Activated T-helper 1 cell treated with anti-CD3 and anti-CD28 coated beads, Interleukin-12 subunit alpha, Interleukin-12 subunit beta, Interleukin-2, Interleukin-4 antibody, amounts not matched to agents 30 ng/mL and 10 ng/mL and 1 ng/mL, durations not matched to agents 14 hours and 24 hours and 36 hours (primary cell): Measurements from ENCODE around the gene FLAD1. TPM values are rescaled to one million over a fixed set of nuclear protein-coding genes. Genes with fewer than 3 reads are reported as not detected.
A peak's percentile ranks its signal among the peaks of the same experiment; 100 is the strongest.

ENCODE experiments used
- DNase-seq: peaks from one replicate; pipeline ENCODE4 v3.0.0; 2021; ENCODE audit warnings: low spot score
- H3K27ac Mint-ChIP-seq: one replicate; pipeline ENCODE4 v1.8.0; 2021; ENCODE audit warnings: mild to moderate bottlenecking, mixed read lengths
- H3K27me3 Mint-ChIP-seq: one replicate; pipeline ENCODE4 v1.8.0; 2022; ENCODE audit warnings: mild to moderate bottlenecking, moderate library complexity, mixed read lengths; ENCODE audit not compliant: insufficient read depth
- H3K36me3 Mint-ChIP-seq: one replicate; pipeline ENCODE4 v1.8.0; 2021; ENCODE audit warnings: low read depth, mixed read lengths
- H3K4me1 Mint-ChIP-seq: one replicate; pipeline ENCODE4 v1.8.0; 2021; ENCODE audit warnings: low read depth, mixed read lengths
- H3K4me3 Mint-ChIP-seq: one replicate; pipeline ENCODE4 v1.8.0; 2021; ENCODE audit warnings: mild to moderate bottlenecking, moderate library complexity, mixed read lengths
- H3K9me3 Mint-ChIP-seq: one replicate; pipeline ENCODE4 v1.8.0; 2021; ENCODE audit warnings: mixed read lengths
- intact Hi-C: fragments of 100-400 bp; cut with micrococcal nuclease; formaldehyde crosslinking; loops from one replicate; pipeline ENCODE4 v1.15.1; 2024
- total RNA-seq: library from RNA; stranded (reverse); gene quantifications from 2 replicates; pipeline ENCODE4 v1.2.3, GENCODE V29; 2022

The FLAD1 gene
- total RNA-seq, 1 donor from 2014 or later: 74.3 TPM

- Mint-ChIP-seq H3K9me3 (no peaks in the 10 kb centered on the region), H3K27ac (peak overlapping the region; percentile 7), H3K4me3 (no peak overlapping the region), H3K27me3 (no peaks in the 10 kb centered on the region), H3K4me1 (peaks cover 44% of the 10 kb centered on the region), H3K36me3 (peaks cover 48% of the 10 kb centered on the region)
- intact Hi-C loops: no loop called here
- no peak for DNase-seq
These were observed 19.5 kb upstream of the FLAD1 start for GRCh38 chr1:154963643-154964042.

- no peak overlapping the region for H3K4me3 Mint-ChIP-seq
- H3K27me3 Mint-ChIP-seq: no peaks in the 10 kb centered on the region
- H3K4me1 Mint-ChIP-seq: peaks cover 50% of the 10 kb centered on the region
- H3K36me3 Mint-ChIP-seq: peaks cover 52% of the 10 kb centered on the region
- DNase-seq: no peak
- intact Hi-C loops: no loop called here
- no peaks in the 10 kb centered on the region for H3K9me3 Mint-ChIP-seq
- no peak overlapping the region for H3K27ac Mint-ChIP-seq
These were observed 18.8 kb upstream of the FLAD1 start for GRCh38 chr1:154964359-154964758.

DNA sequence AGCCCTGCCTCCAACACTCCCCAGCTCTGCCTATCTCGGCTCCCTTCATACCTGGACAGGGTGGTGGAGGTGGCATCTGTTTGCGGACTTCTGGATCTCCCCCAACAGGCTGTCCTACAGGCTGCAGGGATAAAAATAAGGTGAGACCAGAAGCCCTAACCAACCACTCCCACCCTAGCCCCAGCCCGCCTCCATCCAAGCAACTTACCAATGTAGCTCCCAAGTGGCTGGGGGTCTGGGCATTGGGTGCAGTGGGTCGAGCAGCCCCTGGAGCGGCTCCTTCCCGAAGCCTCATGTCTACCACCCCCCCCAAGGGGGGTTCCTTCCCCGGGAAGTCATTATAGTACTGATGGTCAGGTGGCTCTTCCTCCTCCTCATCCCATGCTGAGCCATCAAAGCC, 17.0 kb upstream of the FLAD1 start:
- Mint-ChIP-seq H3K36me3 (peaks cover 47% of the 10 kb centered on the region), H3K27ac (no peak overlapping the region), H3K9me3 (no peaks in the 10 kb centered on the region), H3K4me1 (peaks cover 52% of the 10 kb centered on the region), H3K4me3 (no peak overlapping the region), H3K27me3 (no peaks in the 10 kb centered on the region)
- no peak for DNase-seq
- intact Hi-C loops: no loop called here

GRCh38 chr1:154967331-154967950, 15.7 kb upstream of the FLAD1 start:
- Mint-ChIP-seq H3K27me3 (no peaks in the 10 kb centered on the region), H3K4me3 (no peak overlapping the region), H3K36me3 (peaks cover 49% of the 10 kb centered on the region), H3K9me3 (no peaks in the 10 kb centered on the region), H3K27ac (peak overlapping the region; percentile 18), H3K4me1 (peaks cover 57% of the 10 kb centered on the region)
- intact Hi-C loops: no loop called here
- DNase-seq: no peak

- Mint-ChIP-seq H3K4me3 (no peak overlapping the region), H3K9me3 (no peaks in the 10 kb centered on the region), H3K4me1 (peaks cover 51% of the 10 kb centered on the region), H3K27me3 (no peaks in the 10 kb centered on the region), H3K36me3 (peaks cover 40% of the 10 kb centered on the region), H3K27ac (peak overlapping the region; percentile 43)
- intact Hi-C loops: no loop called here
- no peak for DNase-seq
These were observed 14.4 kb upstream of the FLAD1 start for GRCh38 chr1:154968731-154969130.

DNA sequence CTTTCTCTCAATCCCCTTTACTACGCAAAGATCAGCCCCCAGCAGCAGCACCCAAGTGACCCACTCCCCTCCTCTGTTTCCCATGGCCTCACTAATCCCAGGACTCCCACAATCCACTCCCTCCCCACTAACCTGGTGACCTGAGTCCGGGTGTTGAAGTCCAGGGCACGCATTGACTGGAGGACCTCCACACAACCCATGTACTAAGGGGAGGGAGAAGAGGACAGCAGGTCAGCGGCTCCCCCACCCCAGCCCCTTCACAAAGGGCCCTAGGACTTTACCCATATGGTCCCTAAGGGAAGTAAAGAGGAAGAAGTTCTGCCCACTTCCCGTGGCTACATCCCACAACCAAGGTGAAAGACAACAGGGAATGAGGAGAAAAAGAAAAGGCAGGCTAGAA, 13.9 kb upstream of the FLAD1 start:
- Mint-ChIP-seq H3K4me1 (peaks cover 47% of the 10 kb centered on the region), H3K9me3 (no peaks in the 10 kb centered on the region), H3K4me3 (peak overlapping the region; percentile 52), H3K36me3 (peaks cover 37% of the 10 kb centered on the region), H3K27ac (peak overlapping the region; percentile 67), H3K27me3 (no peaks in the 10 kb centered on the region)
- intact Hi-C loops: no loop called here
- DNase-seq: no peak

DNA sequence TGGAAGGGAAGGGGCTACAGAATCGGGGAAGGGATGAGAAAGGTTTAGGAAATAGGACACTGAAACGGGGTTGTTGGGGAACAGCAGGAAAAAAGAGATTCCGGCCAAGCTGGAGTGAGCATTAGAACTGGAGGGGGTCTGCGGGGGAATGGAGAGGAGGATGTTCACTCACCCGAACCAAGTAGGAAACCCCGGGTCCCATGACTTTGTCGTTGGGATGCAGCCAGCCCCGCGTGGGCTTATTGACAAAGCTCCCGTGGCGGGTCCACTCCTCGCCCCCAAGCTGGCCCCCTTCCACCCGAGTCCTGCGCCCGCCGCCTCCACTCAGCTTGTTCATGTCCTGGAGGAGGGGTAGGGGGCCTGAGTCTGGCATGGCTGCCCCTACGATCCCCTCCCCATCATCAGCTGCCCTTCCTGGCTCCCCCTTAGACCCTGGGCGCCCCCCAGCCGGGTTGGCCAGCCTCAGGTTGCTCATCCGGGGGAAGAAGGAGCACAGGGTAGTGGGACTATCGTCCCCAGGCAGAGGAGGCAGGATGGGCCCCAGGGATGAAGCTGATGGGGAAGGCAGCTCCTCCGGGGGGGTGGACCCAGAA, 13.2 kb upstream of the FLAD1 start:
- Mint-ChIP-seq H3K36me3 (peaks cover 33% of the 10 kb centered on the region), H3K27ac (no peak overlapping the region), H3K9me3 (no peaks in the 10 kb centered on the region), H3K4me3 (no peak overlapping the region), H3K4me1 (peaks cover 47% of the 10 kb centered on the region), H3K27me3 (no peaks in the 10 kb centered on the region)
- no peak for DNase-seq
- intact Hi-C loops: loop anchor here (5.0 kb wide), 1 partner anchor 222 kb away; no protein-coding TSS in a partner anchor

GRCh38 chr1:154970631-154971340, 12.4 kb upstream of the FLAD1 start, which contains the start of gene SHC1:
Gene SHC1, minus strand, starts transcription at chr1:154970747. Its CDS starts 221 bp downstream, at chr1:154970526.
- H3K27ac Mint-ChIP-seq: peak within 1 kb of the TSS; percentile 83
- no peaks in the 10 kb centered on the region for H3K9me3 Mint-ChIP-seq
- intact Hi-C loops: loop anchor here (5.0 kb wide), 1 partner anchor 222 kb away; no protein-coding TSS in a partner anchor
- peak within 1 kb of the TSS; percentile 53 for H3K4me3 Mint-ChIP-seq
- H3K4me1 Mint-ChIP-seq: peaks cover 47% of the 10 kb centered on the region
- peaks cover 27% of the 10 kb centered on the region for H3K36me3 Mint-ChIP-seq
- DNase-seq: peak; percentile 40
- H3K27me3 Mint-ChIP-seq: no peaks in the 10 kb centered on the region

- peak overlapping the region; percentile 83 for H3K27ac Mint-ChIP-seq
- H3K27me3 Mint-ChIP-seq: no peaks in the 10 kb centered on the region
- peaks cover 24% of the 10 kb centered on the region for H3K36me3 Mint-ChIP-seq
- intact Hi-C loops: loop anchor here (5.0 kb wide), 1 partner anchor 221 kb away; no protein-coding TSS in a partner anchor
- H3K4me3 Mint-ChIP-seq: peak overlapping the region; percentile 47
- H3K4me1 Mint-ChIP-seq: peaks cover 47% of the 10 kb centered on the region
- H3K9me3 Mint-ChIP-seq: no peaks in the 10 kb centered on the region
- no peak for DNase-seq
These were observed 11.7 kb upstream of the FLAD1 start for GRCh38 chr1:154971341-154971998.

GRCh38 chr1:154972213-154972516, 11.0 kb upstream of the FLAD1 start:
- Mint-ChIP-seq H3K36me3 (peaks cover 22% of the 10 kb centered on the region), H3K27me3 (no peaks in the 10 kb centered on the region), H3K27ac (peak overlapping the region; percentile 59), H3K9me3 (no peaks in the 10 kb centered on the region), H3K4me3 (peak overlapping the region; percentile 79), H3K4me1 (peaks cover 45% of the 10 kb centered on the region)
- DNase-seq: no peak
- intact Hi-C loops: loop anchor here (5.0 kb wide), 1 partner anchor 220 kb away; no protein-coding TSS in a partner anchor

DNA sequence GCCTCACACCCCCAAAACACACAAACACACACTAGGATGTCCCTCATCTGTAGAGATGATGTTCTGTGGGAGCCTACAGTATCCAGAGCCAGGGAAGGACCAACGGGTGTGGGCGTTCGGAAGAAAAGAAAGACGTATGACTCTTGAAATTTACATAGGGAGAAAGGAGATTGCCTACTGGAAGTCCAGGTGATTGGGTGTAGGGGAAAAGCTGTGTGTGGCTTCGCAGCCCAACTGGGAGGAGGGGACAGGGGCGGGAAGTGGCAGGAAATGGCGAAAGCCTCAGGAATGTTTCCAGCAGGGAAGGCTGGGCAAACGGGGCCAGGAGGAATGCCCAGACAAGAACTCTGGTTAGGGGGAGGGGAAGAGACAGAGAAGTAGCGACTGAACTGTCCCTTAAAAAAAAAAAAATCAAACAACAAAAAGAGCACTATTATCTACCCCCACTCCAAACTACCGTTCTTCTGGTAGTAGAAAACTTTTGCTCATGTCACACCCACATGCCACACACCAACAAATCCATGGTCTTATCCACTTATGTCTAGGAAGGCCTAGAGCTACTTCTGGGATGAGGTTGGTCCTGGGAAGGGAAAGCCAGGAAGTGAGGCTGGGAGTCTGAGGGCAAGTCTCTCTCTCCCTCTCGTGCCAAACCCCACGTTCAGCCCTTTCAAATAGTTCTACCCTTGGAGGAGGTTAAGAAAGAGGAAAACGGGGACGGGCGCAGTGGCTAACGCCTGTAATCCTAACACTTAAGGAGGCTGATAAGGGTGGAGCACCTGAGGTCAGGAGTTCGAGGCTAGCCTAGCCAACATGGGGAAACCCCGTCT, 10.4 kb upstream of the FLAD1 start:
- H3K27me3 Mint-ChIP-seq: no peaks in the 10 kb centered on the region
- H3K4me3 Mint-ChIP-seq: peak overlapping the region; percentile 79
- H3K27ac Mint-ChIP-seq: peak overlapping the region; percentile 59
- H3K36me3 Mint-ChIP-seq: peaks cover 22% of the 10 kb centered on the region
- intact Hi-C loops: loop anchor here (5.0 kb wide), 1 partner anchor 220 kb away; no protein-coding TSS in a partner anchor
- no peaks in the 10 kb centered on the region for H3K9me3 Mint-ChIP-seq
- DNase-seq: no peak
- peaks cover 43% of the 10 kb centered on the region for H3K4me1 Mint-ChIP-seq
